Fibroblast of lung (primary cell): Measurements from ENCODE around the gene NR2C2.

Source experiments
- CTCF ChIP-seq, 2 donors: IDR thresholded peaks in 1 of 2; conservative IDR thresholded peaks in 1 of 2; 1 replicate in 1 of 2; 2 replicates in 1 of 2; pipeline ENCODE4 v1.5.1; 2011 to 2012; ENCODE audit warnings: low read length in 2 of 2, control low read depth in 1 of 2, inconsistent platforms in 1 of 2, low read depth in 1 of 2, mild to moderate bottlenecking in 1 of 2
- EZH2 ChIP-seq: IDR thresholded peaks from 2 replicates; pipeline ENCODE4 v1.5.1; 2012; ENCODE audit warnings: low read length, control low read depth, mild to moderate bottlenecking; ENCODE audit errors: missing control alignments

- TF ChIP-seq CTCF (conservative IDR thresholded peaks at IDR 0.05 in 1 of 2, IDR thresholded peaks at IDR 0.05 in 1 of 2; ENCODE audit: low read depth in 1 of 2, low read length in 2 of 2) = no peak
- no peak for TF ChIP-seq EZH2
Observed at GRCh38 chr3:14957925-14958324, 10.5 kb downstream of the NR2C2 start.
